GM10248 (cell line): ENCODE results near the gene GPR139.

ENCODE experiments used
- CTCF ChIA-PET: fragments of 300-600 bp; sonication (Branson Sonifier 250); formaldehyde crosslinking; extraction: SDS; loops from one replicate; lab custom pipeline; 2021; ENCODE audit warnings: antibody characterized with exemption; lab: Yijun Ruan, JAX
- POLR2A ChIA-PET: fragments of 350-650 bp; sonication (Branson Sonifier 250); formaldehyde crosslinking; extraction: SDS; loops from one replicate; lab custom pipeline; 2020; ENCODE audit warnings: antibody characterized with exemption; lab: Yijun Ruan, JAX
- DNase-seq: peaks from one replicate; pipeline ENCODE4 v3.0.0; 2012; ENCODE audit errors: extremely low spot score
- CTCF ChIP-seq: IDR thresholded peaks from 2 replicates; pipeline ENCODE4 v1.5.1; 2012; ENCODE audit warnings: mild to moderate bottlenecking, low read depth; ENCODE audit errors: extremely low read depth, missing control alignments, control extremely low read depth

Gene GPR139

GRCh38 chr16:20102521-20102920, 28.8 kb upstream of the GPR139 start:
- TF ChIP-seq CTCF: no peak
- DNase-seq: no peak
- ChIA-PET POLR2A (no interaction called here), CTCF (no interaction called here)

- POLR2A ChIA-PET: no interaction called here
- no peak for TF ChIP-seq CTCF
- no peak for DNase-seq
- CTCF ChIA-PET: no interaction called here
Measured at GRCh38 chr16:20102021-20102420, 28.3 kb upstream of the GPR139 start.

GRCh38 chr16:20099375-20099774, 25.7 kb upstream of the GPR139 start:
- ChIA-PET POLR2A (no interaction called here), CTCF (interaction anchor here (1.2 kb wide), 1 partner anchor 9 kb away, joined by 4 read pairs; no protein-coding TSS in a partner anchor)
- DNase-seq: no peak

GRCh38 chr16:20094157-20094556, 20.5 kb upstream of the GPR139 start:
- no peak for TF ChIP-seq CTCF
- no peak for DNase-seq
- CTCF ChIA-PET: interaction anchor here (1.0 kb wide), 1 partner anchor 186 kb away, joined by 3 read pairs; no protein-coding TSS in a partner anchor
- POLR2A ChIA-PET: no interaction called here

More at GRCh38 chr16:20099375-20099774, 25.7 kb upstream of the GPR139 start:
- TF ChIP-seq CTCF: no peak

GRCh38 chr16:20089246-20089965, 15.7 kb upstream of the GPR139 start:
- ChIA-PET POLR2A (no interaction called here), CTCF (interaction anchor here (0.7 to 1.1 kb wide), 2 partner anchors 25 to 37 kb away, joined by 3 read pairs; no protein-coding TSS in a partner anchor)
- TF ChIP-seq CTCF: no peak
- DNase-seq: no peak

GRCh38 chr16:20084624-20085226, 11.0 kb upstream of the GPR139 start:
- POLR2A ChIA-PET: no interaction called here

More at GRCh38 chr16:20084624-20085226, 11.0 kb upstream of the GPR139 start:
- no peak for TF ChIP-seq CTCF
- no peak for DNase-seq
- CTCF ChIA-PET: no interaction called here
